GM19240 (cell line): ENCODE data around the gene RSPH3.

Source experiments
- DNase-seq: peaks from one replicate; pipeline ENCODE4 v3.0.0; 2011; ENCODE audit warnings: low spot score; ENCODE audit not compliant: insufficient read length

Gene RSPH3

DNA sequence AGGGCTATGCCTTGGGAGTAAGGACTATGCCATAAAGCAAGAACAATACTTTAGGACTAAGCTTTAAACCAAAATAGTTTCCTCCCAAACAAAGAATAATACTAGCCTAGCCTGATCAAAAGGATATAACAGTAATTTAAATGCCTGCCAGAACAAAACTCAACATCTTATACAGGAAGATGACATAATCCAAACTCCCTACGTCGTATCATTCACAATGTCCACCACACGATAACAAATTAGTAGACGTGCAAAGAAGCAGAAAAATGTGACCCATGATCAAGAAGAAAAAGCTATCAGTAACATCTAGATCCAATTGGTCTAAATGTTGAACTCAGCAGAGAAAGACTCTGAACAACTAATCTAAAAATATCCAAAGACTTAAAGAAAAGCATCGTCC is 65.8 kb downstream of the RSPH3 start:
- no peak for DNase-seq

DNA sequence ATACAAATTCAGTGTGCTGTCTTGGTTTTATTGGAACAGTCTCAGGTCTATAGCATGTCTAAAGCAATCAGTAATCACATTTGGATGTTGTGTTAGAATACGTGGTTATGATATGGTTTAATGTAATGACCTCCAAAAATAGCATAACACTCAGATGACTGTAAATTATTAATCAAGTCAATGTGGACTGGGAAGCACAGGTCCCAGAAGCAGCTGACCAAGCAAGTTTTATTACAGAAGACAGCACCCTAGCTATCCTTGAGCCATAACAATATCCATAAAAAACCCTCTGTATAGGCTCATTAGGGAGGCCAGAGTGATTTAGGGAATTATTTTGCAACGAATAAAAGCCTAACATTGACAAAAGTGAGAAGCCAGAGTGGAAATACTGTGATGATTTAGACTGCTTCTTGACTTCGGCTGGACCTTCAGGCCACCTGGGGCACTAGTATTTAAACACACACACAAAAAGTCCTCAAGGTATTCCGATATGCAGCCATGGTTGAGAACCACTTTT is 66.9 kb downstream of the RSPH3 start:
- DNase-seq: no peak

DNA sequence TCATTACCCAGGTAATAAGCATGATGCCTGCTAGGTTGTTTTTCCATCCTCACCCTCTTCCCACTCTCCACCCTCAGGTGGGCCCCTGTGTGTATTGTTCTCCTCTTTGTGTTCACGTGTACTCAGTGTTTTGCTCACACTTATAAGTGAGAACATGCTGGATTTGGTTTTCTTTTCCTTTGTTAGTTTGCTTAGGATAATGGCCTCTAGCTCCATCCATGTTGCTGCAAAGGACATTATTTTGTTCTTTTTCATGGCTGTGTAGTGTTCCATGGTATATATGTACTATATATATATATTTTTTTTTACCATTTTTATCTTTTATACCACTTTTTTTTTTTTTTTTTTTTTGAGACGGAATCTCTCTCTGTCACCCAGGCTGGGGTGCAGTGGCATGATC is 71.9 kb downstream of the RSPH3 start:
- DNase-seq: no peak

DNA sequence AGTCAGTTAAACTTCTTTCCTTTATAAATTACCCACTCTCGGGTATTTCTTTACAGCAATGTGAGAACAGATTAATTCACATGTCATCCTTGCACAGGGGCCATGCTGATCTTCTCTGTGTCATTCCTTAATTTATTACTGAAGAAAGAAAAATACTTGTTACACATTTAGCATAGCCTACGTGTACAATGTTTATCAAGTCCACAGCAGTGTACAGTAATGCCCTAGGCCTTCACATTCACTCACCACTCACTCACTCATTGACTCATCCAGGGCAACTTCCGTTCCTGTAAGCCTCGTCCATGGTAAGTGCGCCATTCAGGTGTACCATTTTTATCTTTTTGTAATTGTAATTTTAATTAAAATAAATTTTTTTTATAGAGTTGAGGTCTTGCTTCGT is 73.6 kb downstream of the RSPH3 start:
- no peak for DNase-seq

DNA sequence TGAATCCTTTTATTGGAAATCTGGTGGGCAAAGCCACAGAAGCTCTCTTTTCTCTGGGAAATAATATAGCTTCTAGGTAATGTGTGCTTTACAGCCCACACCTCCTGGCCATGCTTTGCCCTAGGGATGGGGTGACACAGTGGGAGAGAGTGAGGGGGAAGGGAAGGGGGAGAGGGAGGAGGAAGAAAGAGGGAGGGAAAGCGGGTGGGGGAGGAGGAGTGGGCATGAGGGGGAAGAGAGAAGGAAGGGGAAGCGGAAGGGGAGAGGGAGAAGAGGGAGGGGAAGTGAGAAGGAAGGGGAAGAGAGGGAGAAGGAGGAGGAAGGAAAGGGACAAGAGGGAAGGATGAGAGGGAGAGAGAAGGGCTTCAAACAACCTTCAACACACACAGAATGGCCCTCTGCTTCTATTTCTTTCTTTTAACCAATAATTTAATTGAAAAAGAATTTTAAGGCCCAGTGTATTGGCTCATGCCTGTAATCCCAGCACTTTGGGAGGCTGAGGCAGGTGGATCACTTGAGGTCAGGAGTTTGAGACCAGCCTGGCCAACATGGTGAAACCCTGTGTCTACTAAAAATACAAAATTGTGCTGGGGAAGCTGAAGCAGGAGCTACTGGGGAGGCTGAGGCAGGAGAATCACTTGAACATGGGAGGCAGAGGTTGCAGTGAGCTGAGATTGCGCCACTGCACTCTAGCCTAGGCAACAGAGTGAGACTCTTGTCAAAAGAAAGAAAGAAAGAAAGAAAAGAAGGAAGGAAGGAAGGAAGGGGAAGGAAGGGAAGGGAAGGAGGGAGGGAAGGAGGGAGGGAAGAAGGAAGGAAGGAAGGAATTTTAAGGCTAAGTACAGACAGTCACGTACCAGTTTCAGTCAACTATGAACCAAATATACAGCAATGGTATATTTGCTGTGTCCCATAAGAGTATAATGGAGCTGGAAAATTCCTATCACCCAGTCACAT is 75.2 kb downstream of the RSPH3 start:
- DNase-seq: no peak

DNA sequence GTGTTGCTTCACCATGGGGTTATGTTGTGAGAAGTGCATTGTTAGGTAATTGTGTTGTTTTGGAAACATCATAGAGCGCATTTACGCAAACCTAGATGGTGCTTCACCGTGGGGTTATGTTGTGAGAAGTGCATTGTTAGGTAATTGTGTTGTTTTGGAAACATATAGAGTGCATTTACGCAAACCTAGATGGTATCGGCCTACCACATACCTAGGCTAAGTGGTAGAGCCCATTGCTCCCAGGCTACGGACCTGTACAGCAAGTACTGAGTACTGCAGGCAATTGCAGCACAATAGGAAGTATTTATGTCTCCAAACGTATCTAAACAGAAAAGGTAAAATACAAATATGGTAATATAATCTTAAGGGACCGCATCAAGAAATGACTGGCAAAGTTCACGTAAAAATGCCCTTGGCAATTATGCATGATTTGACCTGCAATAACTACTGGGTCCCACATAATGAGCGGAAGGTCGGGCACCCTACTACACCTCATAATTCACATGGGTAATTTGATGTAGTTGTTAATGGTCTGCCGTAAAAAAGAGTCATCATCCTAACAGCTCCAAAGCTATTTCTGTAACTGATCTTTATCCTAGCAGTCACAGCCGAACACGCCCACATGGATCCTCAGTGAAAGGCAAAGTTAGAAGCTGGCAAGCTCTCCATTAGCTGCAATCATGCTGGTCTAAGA is 76.0 kb downstream of the RSPH3 start:
- no peak for DNase-seq
